GM12891 (cell line): ENCODE measurements around the gene KCP.

ENCODE experiments used
- POLR2A ChIP-seq: IDR thresholded peaks from 2 replicates; pipeline ENCODE4 v1.6.1; 2011; ENCODE audit warnings: low read depth, low read length, control low read depth
- POLR2AphosphoS5 ChIP-seq: IDR thresholded peaks from 2 replicates; pipeline ENCODE4 v1.6.1; 2011; ENCODE audit warnings: low read depth, low read length, control low read depth
- TAF1 ChIP-seq: IDR thresholded peaks from 2 replicates; pipeline ENCODE4 v1.6.1; 2011; ENCODE audit warnings: low read depth, low read length, control low read depth

DNA sequence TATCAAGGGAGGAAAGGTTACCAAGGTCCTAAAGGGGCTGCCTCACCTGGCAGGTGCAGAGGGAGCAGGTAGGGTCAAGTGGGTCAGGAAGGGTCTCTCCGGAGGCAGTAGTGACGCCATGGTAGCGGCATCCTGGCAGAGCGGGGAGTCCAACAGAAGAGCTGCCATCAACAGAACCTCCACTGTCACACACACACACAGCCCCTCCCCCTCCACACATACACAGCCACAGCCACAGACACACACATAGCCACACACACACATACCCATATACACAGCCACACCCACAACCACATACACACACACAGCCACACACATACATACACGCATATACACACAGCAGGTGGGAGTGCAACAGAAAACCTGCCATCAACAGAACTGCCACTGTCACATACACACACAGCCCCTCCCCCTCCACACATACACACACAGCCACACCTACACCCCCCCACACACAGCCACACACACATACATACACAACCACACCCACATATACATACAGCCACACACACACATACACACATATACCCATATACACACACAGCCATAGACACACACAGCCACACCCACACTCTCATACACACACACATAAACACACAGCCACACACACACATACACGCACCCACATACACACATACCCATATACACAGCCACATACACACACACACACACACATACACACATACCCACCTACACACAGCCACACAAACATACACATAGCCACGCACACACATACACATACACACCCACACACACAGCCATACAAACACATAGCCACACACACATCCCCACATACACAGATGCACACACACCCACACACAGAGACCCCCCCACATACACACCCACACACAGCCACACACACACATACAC, 23.1 kb downstream of the KCP start:
- TF ChIP-seq POLR2AphosphoS5 (no peak), POLR2A (no peak), TAF1 (no peak)
